ENCODE data around the gene ARHGEF11.

Gene ARHGEF11

DNA sequence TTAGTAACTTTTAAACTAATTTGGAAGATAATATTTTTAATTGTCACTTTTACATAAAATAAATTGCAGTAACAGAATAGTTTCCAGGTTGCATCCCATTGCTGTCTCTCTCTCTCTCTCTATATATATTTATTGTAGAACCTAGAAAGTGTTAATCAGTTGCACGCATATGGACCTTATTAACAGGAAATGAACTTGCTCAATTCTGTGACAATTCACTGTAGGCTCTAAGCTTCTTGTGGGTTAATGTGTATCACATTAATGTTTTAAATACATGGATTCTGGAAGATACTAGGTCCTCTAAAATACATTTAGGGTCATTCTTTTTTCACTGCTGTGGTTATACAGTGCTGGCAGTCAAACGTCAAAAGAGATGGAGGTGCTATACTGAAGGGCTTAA, 92.0 kb downstream of the ARHGEF11 start:
- DNase-seq (ENCODE audit: low spot score) (no peak), FAIRE-seq (no peak)

DNA sequence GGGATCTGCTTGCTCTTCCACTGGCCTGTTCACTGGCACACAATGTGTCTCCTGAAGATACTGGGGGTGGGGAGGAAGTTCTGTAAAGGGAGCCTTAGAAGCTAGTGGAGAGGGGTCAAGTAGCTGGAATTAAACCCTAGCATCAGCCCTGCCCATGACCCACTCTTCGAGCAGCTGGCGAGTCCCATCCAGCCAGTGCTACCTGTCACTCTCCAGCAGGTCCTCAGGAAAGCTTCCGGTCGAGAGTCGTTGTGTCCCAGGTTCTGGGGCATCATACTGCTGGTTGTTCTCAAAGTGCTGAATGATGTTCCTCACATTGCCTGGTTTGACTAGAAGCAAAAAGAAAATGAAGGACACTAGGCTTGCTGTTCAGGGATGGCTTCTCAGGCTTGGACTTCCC, 94.2 kb downstream of the ARHGEF11 start:
- no peak for DNase-seq (ENCODE audit: low spot score)
- FAIRE-seq, result no peak

DNA sequence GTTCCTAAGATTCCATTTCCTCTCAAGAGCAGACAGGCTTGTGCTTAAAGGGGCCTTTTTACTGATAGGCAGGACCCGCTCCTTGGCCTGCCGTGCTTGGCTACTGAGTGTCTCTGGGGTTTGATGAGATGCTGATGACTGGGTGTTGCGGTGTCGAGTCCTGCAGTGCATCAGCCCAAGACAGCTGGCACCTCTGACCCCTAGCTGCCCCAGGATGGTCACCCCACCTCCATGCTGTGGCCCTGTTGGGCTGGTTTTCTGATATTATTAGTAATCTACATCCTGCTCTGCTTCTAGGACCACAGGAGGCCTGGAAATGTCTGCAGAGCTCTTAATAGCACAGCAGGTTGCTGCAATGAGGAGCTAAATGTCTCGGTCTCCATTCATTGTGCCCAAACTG, 96.4 kb downstream of the ARHGEF11 start:
- DNase-seq (ENCODE audit: low spot score) (no peak), FAIRE-seq (no peak)

DNA sequence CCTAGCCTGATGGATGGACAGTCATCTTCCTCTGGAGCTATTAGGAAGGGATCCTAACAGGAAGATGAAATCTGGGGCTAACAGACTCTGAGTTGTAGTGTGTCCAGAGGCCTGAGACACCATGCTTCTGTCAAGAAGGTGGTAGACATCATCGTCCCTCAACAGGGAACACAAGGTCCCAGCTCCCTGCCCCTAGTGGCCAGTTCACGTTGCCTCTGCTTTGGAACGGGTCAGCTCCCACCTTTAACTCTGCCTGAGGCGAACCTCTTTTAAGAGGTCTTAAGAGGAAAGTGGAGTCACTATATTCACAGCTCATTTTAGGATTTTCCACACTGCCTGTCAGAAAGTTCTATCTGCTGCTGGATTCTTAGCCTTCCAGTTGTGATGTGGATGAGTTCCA, 96.8 kb downstream of the ARHGEF11 start:
- no peak for FAIRE-seq
- no peak for DNase-seq (ENCODE audit: low spot score)

DNA sequence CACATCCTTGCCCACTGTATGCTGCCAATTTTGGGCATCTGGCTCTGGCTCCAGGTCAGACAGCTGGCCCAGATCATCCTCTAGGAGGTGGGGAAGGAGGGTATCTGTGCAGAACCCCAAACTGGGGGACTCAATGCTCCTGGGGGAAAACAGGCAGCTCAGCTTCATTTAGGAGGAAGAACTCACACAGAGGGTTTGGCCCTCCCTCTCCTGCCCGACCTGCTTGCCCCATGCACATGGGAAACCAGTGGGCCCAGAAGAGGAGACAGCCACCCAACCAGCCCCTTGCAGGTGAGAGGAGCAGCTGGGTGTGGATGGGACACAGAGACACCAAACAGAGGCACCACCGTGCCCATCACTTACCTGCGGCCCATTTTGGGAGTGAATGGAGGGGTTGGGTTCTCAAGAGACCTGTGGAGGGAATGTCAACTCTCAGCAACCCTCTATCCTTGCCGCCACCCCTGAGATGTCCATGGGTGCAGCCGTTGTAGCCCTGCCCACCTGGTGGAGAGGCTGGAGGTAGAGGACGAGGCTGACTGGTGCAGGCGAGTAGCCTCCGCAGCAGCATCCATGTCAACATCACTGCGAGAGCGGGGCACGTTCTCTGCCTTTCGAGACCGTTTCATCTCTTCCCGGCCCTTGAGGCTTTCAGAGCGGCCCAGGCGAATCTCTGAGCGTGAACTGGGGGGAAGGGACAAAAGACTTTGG, 97.6 kb downstream of the ARHGEF11 start:
- DNase-seq (ENCODE audit: low spot score) (no peak), FAIRE-seq (no peak)

DNA sequence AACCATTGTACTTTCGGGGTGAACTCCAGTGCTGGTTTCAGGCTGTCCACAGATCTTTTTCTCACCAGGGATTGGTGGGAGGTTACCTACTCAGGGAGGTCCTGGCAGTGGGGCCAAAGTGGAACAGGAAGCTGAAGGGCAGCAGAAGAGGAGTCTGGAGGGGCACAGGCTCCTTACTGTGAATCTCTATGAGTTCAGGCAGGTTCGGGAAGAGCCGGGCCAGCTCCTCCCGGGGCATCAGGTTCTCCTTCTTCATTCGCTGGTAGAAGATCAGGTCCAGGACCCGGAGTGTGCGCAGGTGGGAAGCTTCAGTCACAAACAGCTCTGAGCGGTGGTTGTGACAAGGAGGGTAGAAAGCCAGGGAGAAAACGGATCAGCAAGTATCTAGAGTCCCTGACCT, 98.4 kb downstream of the ARHGEF11 start:
- FAIRE-seq (no peak), DNase-seq (ENCODE audit: low spot score) (no peak)

DNA sequence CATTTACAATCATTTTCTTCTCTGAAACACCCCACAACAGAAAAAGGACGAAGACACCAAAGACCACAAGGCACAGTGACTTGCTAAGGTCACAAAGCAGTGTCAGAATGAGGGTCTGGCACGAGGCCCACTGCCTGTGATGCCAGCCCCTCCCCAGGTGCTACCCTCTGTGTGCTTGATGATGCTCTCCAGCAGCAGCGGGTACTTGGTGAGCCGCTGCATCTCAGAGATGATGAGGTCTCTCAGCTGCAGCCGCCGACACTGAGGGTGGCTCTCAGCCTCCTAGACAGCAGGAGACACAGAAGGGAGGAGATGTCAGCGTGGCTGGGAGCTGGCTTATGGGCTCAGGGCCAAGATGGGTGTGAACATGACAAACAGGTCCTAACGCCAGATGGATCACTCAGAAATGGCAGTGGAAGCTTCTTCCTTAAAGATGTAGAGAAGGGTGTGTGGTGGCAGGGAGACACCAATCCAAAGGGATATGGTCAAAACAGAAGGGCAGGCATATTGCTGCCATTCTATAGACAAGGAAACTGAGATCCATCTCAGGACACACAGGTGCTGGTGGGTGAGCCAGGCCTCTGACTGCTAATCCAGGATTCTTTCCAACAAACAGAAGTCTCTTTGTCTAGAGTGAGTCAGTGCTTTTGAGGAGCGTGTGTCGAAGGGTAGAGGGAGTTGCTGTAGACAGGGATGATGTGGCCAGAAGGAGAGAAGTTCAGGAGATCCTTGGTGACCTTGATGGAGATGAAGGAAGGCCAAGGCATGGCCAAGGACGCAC, 99.5 kb downstream of the ARHGEF11 start:
- DNase-seq (ENCODE audit: low spot score) (no peak), FAIRE-seq (no peak)

DNA sequence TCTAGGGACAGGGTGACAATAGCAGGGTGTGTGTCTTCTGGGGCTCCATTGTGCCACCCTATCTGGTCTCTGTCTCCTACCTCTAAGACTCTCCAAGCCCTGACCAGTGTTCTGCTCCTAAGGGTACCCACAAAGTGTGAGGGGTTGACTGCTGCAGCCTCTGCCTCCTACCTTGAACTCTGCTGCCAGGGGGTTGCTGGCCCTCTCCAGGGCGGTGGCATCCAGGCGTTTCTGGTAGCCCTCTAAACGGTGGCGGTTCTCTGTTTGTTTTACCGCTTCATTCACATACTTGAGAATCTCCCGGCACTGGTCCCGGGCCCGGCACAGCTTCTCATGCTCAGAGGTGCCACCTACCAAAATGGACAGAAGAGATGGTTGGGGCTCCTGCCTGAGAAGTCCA, 100.7 kb downstream of the ARHGEF11 start:
- no peak for FAIRE-seq
- DNase-seq (ENCODE audit: low spot score), result no peak

DNA sequence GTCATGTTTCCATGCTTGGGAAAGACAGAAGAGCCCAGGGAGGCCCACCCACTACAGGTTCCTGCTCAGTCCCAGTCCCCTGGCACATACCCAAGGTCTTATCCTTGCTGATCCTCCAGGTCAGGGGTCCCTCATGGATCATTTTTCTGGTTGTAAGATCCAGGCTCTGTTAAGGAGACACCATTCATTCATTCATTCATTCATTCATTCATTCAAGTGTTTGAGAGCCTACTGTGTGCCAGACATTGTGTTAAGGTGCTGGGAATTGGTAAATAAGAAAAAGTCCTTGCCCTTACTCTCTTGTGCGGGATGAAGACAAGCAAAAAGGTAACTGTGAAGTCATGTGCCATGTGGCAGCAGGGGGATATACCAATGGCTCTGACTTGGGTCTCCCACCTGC, 101.3 kb downstream of the ARHGEF11 start:
- DNase-seq (ENCODE audit: low spot score) (no peak), FAIRE-seq (no peak)

DNA sequence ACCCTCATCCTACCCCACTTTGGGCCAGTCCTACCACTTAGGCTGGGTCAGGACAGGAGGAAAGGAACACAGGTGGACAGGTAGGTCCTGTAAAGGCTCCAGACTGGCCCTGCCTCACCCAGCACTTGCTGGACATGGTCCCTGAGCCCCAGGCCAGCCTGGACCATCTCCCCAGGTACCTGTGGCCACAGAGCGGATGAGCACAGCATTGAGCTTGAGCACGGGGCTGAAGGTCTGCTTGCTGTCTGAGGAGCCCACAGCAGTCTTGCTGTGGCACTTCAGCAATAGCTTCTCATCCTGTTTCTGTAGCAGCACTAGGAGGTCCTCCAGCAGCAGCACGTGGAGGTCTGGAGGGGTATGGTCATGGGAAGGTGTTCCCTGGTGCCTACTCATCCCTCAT, 101.8 kb downstream of the ARHGEF11 start:
- FAIRE-seq (no peak), DNase-seq (ENCODE audit: low spot score) (no peak)

DNA sequence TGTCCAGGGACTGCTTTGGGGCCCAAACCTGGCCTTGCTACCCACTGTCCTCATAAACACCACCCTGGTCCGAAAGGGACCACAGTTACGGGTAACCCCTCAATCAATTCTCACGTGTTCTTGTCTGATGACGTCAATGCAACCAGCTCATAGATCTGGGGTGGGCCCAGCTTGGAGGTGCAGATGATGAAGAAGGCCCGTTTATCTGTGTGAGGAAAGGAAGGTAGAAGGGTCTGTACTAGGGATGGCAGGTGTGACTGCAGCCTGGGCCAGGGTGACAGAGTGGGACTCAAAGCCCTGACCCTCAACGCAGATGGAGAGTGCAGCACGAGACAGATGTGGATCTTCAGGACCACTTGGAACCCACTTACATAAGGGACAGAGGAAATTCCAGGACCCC, 103.0 kb downstream of the ARHGEF11 start:
- FAIRE-seq, result no peak
- no peak for DNase-seq (ENCODE audit: low spot score)

DNA sequence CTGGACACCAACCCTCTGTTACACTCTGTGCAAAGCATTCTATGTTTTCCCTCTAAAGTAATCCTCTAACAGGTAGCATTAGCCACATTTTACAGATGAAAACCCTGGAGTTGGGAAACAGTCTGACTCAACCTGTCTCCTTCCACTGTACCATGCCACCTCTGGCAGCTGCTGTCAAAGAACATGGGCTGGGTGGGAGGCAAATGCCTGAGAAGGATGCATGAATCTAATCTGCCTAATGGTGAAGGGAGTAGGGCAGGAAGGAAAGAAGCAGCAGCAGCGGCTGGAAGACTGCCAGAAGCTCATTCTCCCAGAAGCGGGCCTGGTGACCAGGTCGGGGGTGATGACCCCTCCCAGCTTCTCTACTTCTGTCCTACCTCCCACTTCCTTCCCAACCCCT, 103.4 kb downstream of the ARHGEF11 start:
- DNase-seq (ENCODE audit: low spot score) (no peak), FAIRE-seq (no peak)

DNA sequence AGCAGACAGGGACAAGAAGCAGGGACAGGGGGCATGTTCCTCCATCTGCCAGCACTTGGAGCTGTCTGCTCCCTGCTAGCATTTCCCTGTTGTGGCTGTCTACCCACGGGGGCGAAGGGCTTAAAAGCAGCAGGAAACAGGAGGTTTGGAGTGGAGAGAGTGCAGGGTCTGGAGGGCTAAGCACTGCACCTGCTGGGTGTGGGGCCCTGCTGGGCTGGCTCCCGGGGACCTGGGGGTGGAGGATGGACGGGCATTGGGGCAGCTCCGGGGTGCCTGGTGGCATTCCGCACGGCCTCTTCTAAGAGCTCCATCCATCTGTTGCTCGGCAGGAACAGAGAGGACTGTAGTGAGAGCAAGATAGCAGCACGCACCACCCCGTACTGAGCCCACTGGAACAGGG, 103.9 kb downstream of the ARHGEF11 start:
- FAIRE-seq, result no peak
- no peak for DNase-seq (ENCODE audit: low spot score)

DNA sequence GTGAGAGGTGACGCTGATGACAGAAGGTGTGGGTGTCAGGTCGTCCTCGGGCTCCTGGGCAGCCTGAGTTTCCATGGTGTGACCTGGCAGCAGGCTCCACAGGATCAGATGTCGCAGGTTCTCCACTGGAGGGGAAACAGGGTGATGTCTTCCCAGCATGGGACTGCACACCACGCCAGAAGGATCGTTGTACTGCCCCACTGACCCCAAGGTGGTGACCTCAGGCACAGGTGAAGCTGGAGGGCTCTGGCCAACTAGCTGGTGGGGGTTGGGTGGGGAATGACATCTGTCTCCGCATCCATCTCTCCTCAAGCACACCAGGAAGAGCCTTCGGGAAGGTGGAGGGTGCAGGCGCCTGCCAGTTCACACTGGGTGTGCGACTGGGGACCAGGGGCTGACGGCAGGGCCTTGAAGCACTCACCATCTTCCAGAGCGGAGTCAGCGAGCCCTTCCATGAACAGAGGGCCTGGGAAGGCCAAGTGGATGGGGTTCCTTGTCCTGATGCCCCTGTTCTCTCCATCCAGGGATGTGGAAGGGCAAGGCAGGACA, 105.7 kb downstream of the ARHGEF11 start:
- FAIRE-seq (no peak), DNase-seq (ENCODE audit: low spot score) (no peak)

DNA sequence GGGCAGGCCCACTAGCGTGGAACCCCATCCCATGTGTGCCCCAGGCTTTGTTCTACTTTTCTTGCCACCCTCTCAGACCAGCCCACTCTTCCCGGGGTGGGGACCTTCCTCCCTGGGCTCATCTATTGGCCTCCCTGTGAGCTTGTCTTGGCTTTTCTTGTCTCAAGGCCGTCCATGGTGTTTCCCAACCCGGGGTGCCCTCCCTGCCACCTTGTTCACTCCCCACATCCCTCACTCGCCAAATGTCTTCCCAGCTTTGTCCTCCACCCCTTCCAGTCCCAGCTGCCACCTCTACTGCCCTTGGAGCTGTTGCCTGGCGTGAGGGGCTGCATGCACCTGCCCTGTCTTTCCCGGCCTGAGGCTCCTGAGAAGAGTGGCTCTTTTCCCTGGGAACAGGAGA, 106.7 kb downstream of the ARHGEF11 start:
- DNase-seq (ENCODE audit: low spot score), result no peak
- FAIRE-seq, result no peak

DNA sequence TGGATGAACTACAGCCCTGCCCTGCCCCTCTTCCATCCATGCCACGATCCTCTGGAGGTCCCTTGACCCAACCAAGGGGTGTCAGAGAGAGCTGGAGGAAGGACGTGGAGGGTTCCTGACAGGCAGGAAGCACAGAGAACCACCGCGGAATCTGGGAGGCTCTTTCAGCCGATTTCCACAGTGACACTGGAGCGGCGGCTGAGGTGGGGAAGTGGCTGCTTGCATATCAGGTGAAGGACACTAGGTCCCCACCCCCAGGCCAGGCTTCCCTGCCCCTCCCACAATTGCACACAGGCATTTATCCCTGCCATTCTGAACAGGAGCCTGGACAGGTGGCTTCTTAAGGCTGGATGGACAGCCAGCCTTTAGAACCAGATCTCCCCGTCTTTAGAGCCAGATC, 107.7 kb downstream of the ARHGEF11 start:
- no peak for DNase-seq (ENCODE audit: low spot score)
- no peak for FAIRE-seq

DNA sequence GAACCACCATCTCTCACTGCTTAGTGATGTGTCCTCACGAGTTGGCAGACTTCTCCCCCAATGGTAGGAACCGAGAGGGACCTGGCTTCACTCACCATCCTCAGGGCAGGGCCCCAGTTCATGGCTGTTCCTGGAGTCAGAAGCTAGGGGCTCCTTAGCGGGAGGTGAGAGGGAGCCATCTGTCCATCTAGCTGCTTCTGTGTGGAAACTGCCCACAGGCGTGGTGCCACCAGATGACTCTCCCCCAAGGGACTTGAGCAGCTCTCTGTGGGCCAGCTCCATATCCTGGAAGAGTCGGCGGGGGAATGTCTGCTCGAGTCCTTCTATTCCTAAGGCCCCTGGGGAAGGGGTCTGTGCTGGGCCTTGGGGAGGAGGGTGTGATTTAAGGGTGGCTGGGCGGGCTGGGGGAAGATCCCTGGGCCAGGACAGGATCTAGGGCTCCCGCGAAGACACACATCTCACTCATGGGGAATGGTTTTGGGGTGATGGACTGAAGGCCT, 108.8 kb downstream of the ARHGEF11 start:
- no peak for FAIRE-seq

DNA sequence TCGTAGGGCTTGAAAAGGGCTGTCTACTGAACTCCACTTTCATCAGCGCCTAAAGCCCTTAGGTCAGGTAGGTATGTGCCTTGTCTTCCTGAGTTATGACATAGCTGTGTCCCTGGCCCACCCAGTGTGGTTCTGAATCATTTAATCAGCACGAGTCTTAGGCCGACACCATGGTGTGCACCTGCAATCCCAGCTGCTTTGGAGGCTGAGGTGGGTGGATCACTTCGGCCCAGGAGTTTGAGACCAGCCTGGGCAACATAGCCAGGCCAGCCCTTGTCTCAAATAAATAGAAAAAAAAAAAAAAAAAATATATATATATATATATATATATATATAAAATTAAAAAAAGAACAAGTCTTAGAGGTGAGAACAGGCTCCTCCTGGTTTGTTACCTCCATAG, 109.4 kb downstream of the ARHGEF11 start:
- DNase-seq (ENCODE audit: low spot score) (no peak), FAIRE-seq (no peak)

More for the DNA sequence above, 108.8 kb downstream of the ARHGEF11 start:
- DNase-seq (ENCODE audit: low spot score), result no peak

DNA sequence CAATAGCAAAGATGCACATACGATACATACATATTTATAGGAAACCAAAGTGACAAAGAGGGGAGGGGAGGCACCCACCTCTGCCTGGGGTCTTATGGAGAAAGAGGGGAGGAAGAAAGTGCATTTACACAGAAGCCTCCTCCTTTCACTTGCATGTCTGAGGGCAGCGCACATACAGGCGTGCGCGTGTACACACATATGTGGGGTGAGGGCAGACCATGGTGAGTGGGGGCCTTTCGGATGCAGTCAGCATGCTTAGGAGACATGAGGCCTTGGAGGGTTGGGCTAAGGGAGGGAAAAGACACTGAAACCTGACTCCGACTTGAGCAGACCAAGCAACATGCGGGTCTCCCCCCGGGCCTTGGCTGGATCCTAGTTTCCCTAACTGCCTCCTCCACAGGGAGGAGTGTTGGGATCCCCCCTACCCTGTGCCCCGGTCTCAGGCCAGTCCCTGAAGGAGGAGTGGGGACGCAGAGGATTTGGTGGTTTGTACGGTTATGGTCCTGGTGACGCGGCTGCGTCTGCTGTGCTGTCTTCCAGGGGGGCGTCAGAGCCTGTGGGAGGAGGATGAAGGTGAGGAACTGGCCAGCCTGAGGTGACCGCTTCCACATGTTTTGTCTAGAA, 109.9 kb downstream of the ARHGEF11 start:
- DNase-seq (ENCODE audit: low spot score) (no peak), FAIRE-seq (no peak)

DNA sequence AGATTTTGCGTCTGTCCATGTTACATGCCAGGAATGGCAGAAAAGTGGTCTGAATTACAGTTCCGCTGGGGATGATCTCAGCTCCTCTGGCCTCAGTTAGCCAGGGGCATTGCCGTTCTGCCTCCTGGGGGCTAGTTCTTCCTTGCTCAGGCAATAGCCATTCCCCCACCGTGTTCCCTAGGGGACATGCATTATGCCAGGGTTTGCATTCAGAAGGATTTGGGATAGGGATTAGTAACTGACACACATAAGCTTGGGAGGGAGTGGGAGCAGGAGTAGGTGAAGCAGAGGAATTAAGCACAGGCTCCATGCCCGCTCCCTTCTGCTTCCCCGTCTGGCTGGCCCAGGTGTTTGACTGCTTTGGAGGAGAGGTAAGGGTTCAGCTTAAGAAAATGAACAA, 112.4 kb downstream of the ARHGEF11 start:
- FAIRE-seq, result no peak

DNA sequence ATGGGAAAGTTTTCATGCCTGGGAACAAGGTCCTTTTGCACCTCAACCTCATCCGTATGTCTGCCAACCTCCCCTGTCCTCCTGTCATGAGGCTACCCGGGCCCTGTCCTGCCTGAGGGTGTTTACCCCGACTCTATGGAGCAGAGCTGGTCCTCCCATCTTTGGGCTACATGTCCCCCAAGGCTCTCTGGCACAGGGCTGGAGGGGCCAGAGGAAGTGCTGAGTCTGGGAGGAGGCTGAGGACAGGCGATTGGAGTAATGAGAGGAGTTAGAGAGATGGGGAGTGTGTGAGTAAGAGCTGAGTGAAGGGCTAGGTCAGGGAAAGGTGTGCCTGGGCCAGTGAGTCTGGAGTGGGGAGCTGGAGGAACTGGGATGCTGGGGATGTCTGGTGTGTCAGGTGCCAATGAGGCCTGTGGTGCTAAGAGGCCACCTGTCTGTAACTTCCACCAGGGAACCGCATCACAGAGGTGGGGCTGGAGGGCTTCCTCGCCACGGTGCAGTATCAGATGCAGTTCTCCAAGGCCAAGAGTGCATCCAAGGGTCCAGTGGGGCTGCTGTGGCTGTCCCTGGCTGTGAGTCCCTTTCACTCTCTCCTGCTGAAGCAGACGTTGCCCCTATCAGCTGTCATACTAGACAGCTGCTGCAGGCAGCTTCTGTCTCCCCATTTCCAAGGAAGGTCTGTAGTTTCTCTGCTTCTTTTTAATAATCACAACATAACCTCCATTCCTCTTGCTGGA, 113.4 kb downstream of the ARHGEF11 start:
- DNase-seq (ENCODE audit: low spot score), result no peak

More for the DNA sequence above, 112.4 kb downstream of the ARHGEF11 start:
- DNase-seq (ENCODE audit: low spot score), result no peak

More for the DNA sequence above, 113.4 kb downstream of the ARHGEF11 start:
- no peak for FAIRE-seq

Data from RCC 7860 (cell line).